ENCODE data around the gene BRINP2.
"Not testable (repeated sequence)": the region's sequence is repeated elsewhere in the genome, so short reads cannot be mapped to it uniquely, and the experiment has no call there.

BRINP2 gene

GRCh38 chr1:177278626-177279390, 108.0 kb downstream of the BRINP2 start:
- DNase-seq, result no peak

DNA sequence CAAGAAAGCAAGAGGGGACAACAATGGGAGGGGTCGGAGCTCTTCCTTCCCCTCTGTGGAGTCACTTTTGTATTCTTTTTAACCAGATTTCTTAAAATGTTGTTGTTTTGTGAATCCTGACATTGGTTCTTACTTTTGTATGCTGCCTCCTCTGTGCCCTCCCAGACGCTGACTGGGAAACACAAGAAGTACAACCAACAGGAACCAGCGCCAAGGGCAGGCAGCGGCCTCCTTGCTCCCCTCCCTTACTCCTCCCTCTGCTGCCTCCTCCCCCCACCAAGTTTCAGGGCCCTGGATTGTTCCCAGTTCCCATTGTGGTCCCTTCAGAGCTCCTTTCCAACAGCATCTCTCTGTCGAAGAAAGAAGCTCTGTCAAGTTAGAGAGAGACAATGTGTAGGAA, 111.1 kb downstream of the BRINP2 start:
- no peak for DNase-seq

GRCh38 chr1:177282976-177283375, 112.2 kb downstream of the BRINP2 start:
- DNase-seq, result no peak

DNA sequence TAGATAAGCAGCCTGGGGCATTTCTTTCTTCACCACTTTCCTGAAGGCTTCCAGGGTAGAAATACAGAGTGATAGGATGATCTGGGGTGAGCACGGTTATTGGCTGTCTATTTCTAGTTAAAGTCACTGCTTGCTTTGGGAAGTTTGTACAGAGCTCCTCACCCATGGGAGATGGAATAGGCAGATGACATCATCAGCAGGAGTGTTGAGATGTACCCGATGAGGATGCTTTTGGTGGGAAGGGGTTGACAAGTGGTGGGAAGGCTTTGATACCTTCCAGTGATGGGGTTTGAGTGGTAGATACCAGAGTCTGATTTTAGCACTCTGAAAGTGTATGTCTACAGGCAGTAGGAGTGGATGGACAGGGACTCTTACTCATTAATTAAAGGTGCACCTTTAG, 112.6 kb downstream of the BRINP2 start:
- DNase-seq, result no peak

DNA sequence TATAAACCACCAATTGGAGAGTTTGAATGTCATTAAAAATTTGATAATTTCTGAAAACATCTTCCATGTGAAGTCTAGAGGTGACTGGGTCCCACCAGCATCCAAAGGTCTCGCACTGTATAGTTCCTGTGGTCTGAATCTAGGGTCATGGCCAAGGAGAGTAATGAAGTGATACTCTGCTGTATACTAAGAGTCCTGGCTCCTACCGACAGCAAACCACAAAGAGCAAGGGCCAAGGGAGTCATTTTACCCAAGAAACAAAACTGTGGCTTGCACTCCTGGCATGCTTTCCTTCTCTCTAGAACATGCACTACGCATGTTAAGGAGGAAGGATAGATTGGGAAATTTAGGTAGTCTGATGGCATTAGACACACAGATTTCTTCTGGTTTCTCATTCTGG, 115.6 kb downstream of the BRINP2 start:
- DNase-seq, result no peak

DNA sequence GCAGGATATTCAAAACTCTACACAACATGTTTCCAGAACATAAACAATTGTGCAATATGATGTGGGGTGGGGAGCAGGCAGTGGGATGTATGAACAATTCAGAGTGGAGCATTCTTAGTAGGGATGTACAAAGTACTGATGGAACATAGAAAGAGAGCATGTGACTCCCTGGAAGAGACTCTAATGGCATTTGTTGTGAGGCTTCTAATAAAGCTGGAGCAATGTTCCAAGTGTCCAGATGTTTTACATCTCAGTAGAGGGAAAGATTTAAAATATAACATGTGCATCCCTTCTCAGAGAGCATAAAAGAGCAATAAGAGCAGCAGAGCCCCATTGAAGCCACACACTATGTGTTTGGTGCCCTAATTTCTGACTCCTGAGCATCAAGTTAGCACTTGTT, 116.5 kb downstream of the BRINP2 start:
- DNase-seq, result no peak

DNA sequence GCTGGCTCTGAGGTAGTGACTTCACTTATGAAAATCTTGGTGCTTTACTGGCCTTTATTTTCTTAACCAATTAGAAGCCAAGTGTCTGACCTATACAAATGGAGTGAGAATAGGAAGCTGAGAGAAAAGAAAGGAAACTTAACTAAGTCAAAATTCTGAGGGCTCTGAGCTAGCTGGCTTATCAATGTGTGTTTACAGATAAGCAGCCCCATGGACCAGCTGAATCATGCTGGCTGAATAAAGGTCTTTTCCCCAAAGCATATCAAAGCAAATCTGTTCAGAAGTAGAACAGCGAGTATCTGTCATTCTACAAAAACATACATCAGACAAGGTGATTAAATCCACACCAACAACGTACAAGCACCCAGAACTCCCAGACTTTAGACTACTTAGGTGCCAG, 117.2 kb downstream of the BRINP2 start:
- no peak for DNase-seq

- DNase-seq, result no peak
Observed at GRCh38 chr1:177289532-177289931, 118.8 kb downstream of the BRINP2 start.

- no peak for DNase-seq
Observed at GRCh38 chr1:177300431-177300830, 129.7 kb downstream of the BRINP2 start.

GRCh38 chr1:177301425-177302124, 130.8 kb downstream of the BRINP2 start:
- DNase-seq, result no peak

- DNase-seq, result peak; percentile 4
Observed at GRCh38 chr1:177302357-177303044, 131.7 kb downstream of the BRINP2 start.

DNA sequence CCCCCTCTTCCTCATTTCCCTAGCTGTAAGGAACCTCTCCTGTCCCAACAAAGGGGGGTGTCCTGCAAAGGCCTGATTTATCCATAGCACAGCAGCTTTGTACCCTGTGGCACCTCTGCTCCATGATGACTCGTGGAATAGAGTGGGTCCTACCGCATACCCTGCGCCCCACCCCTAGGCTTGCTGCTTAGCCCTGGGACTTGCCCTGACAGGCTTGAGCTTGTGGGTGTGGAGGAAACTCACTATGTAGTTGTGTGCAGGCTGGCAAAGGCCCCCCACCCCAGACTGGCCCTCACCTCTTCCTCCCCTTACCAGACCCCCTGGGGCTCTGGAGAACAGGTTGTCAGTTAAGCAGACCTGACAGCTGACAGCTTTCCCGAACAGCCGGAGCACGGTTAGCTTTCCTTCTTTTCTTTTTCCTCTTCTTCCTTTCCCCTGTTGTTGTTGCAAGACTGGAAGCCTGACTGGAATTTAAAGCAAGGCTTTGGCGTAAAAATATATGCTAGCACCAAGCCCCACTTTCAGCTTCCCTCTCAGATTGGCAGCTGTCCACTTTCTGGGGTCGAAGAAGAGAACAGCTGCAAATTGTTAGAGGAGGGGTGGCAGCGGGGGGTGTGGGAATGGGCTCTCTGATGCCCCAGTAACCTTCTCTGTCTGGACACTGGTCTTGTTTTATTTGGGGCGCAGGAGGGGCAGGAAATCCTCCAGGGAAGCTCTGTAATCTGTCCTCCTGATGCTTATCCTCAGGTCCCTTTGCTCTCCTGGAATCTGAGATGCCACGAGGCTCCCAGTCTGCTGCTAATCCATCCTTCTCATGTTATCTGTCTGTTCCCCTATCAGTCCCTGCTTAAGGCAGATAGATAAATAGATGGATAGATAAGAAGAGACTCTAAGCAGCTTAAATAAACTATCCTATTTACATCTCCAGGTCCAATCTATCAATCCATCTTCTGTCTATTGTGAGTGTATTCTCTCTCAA, 134.6 kb downstream of the BRINP2 start:
- no peak for DNase-seq

GRCh38 chr1:177306019-177306415, 135.3 kb downstream of the BRINP2 start:
- DNase-seq, result no peak

DNA sequence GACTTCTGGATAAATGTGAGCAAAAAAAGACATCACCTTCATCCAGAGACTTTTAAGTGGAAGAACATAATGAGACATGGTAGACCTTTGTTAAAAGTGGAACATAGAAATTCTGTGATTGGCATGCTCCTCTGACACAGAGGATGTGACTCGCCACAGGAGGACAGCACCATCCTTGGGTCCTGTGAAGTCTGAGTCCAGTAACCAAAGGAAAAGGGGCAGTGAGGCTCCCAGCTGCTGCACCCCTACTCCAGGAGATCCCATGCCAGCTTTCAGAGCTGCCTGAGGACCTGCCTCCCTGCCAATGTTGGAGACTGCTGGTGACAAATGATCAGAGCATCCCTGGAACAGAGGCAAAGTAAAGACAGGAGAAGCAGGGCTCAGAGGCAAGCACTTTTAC, 136.2 kb downstream of the BRINP2 start:
- DNase-seq, result no peak

DNA sequence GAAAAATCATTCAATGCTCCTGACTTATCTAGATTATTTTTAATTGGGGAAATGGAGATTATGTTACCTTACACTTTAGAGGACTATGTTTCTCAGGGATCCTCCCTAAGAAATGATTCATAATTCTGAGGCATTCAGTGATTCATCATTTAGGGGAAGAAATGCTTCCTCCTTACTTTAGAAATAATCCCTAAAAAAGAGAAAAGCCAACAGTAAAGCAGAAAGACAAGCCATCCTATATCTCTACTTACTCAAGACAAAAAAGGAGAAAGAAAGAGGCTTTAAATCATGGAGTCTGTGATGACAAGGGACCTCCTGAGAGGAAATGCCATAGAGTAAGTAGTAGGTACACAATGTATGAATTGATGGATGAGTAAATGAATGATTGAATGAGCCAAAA, 137.0 kb downstream of the BRINP2 start:
- no peak for DNase-seq

DNA sequence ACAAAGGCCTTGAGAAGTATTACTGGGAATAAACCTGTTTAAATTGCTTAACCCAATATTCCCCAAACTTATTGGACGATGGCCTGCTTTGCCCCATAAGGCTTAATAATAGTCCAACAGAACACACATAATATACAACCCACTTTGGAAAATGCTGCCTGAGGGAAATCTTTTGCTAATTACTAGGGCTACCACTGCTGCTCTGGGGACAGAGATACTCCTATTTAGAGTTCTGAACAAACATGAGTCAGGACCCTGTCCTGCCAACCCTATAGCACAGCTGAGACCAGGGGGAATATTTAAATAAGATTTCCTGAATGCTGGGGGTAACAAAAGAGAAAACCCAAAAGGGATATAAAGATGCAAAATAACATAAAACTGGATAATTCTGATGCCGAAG, 139.1 kb downstream of the BRINP2 start:
- DNase-seq, result no peak

DNA sequence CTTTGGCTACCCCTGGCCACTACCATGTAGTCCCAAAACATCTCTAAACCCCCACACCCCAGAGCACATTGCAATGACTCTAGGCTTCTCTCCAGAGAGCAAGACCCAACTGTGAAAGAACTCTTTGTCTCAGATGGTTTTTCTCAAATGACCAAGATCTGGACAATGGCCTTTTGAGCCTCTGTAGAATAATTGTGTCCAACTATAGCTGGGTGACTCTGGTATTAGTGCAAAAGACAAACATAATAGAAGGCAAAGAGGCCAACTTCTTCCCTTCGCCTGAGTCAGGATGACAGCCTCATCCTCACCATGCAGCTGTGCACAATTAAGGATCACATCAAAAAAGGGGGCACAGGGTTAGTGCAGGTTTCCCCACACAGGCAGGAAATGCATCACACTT, 139.6 kb downstream of the BRINP2 start:
- no peak for DNase-seq

GRCh38 chr1:177311111-177311510, 140.4 kb downstream of the BRINP2 start:
- DNase-seq, result no peak

- DNase-seq, result no peak
Observed at GRCh38 chr1:177311586-177311985, 140.8 kb downstream of the BRINP2 start.

- no peak for DNase-seq
Observed at GRCh38 chr1:177315261-177315660, 144.5 kb downstream of the BRINP2 start.

- no peak for DNase-seq
Observed at GRCh38 chr1:177315761-177316160, 145.0 kb downstream of the BRINP2 start.

GRCh38 chr1:177321434-177321833, 150.7 kb downstream of the BRINP2 start:
- not testable (repeated sequence) for DNase-seq

- no peak for DNase-seq
Observed at GRCh38 chr1:177328251-177328650, 157.5 kb downstream of the BRINP2 start.

Measured in NCI-H1092 (cell line).